Fibroblast of lung (primary cell): ENCODE data around the gene RHEBL1. TPM values are rescaled to one million over a fixed set of nuclear protein-coding genes. Genes with fewer than 3 reads are reported as not detected.
A peak's percentile ranks its signal among the peaks of the same experiment; 100 is the strongest.

Source experiments
- DNase-seq, 2 donors: peaks; one replicate each; pipeline versions ENCODE4 v3.0.0 to v3.0.0-alpha.2; 2010; ENCODE audit warnings: low read depth in 2 of 2
- H2AFZ ChIP-seq: 2 replicates; pipeline ENCODE4 v1.5.1; 2012; ENCODE audit warnings: low read length, control low read depth, inconsistent platforms
- H3K27ac ChIP-seq: 2 replicates; pipeline ENCODE4 v1.5.1; 2011; ENCODE audit warnings: low read length, control low read depth; ENCODE audit not compliant: insufficient read depth
- H3K27me3 ChIP-seq: 2 replicates; pipeline ENCODE4 v1.5.1; 2011; ENCODE audit warnings: mild to moderate bottlenecking, low read length; ENCODE audit not compliant: control insufficient read depth, insufficient read depth
- H3K36me3 ChIP-seq: 2 replicates; pipeline ENCODE4 v1.5.1; 2011; ENCODE audit warnings: low read length; ENCODE audit not compliant: control insufficient read depth, insufficient read depth
- H3K4me1 ChIP-seq: 2 replicates; pipeline ENCODE4 v1.5.1; 2011; ENCODE audit warnings: low read length; ENCODE audit not compliant: control insufficient read depth, insufficient read depth; ENCODE audit errors: extremely low read depth
- H3K4me2 ChIP-seq: 2 replicates; pipeline ENCODE4 v1.5.1; 2011; ENCODE audit warnings: low read length, control low read depth; ENCODE audit not compliant: insufficient read depth; ENCODE audit errors: extremely low read depth
- H3K4me3 ChIP-seq, 4 experiments: fragments of 200-600 bp in 1 of 4; sonication (generic) in 1 of 4; replicated peaks in 1 of 4; 2 replicates each; pipeline ENCODE4 v1.5.1; 2011 to 2016; ENCODE audit warnings: low read length in 4 of 4, low read depth in 3 of 4, mild to moderate bottlenecking in 3 of 4, control low read depth in 2 of 4, inconsistent platforms in 1 of 4, mixed read lengths in 1 of 4; ENCODE audit not compliant: insufficient read depth in 1 of 4; ENCODE audit errors: control extremely low read depth in 1 of 4
- H3K79me2 ChIP-seq: 2 replicates; pipeline ENCODE4 v1.5.1; 2012; ENCODE audit warnings: mild to moderate bottlenecking, low read length, inconsistent platforms; ENCODE audit not compliant: control insufficient read depth, insufficient read depth
- H3K9ac ChIP-seq: 2 replicates; pipeline ENCODE4 v1.5.1; 2011; ENCODE audit warnings: mild to moderate bottlenecking, low read length, control low read depth; ENCODE audit not compliant: insufficient read depth
- H3K9me3 ChIP-seq: 2 replicates; pipeline ENCODE4 v1.5.1; 2012; ENCODE audit warnings: low read depth, low read length; ENCODE audit not compliant: control insufficient read depth, insufficient read depth
- H4K20me1 ChIP-seq: 2 replicates; pipeline ENCODE4 v1.5.1; 2011; ENCODE audit warnings: low read length; ENCODE audit not compliant: control insufficient read depth, insufficient read depth; ENCODE audit errors: extremely low read depth
- CTCF ChIP-seq, 2 donors: IDR thresholded peaks in 1 of 2; conservative IDR thresholded peaks in 1 of 2; 1 replicate in 1 of 2; 2 replicates in 1 of 2; pipeline ENCODE4 v1.5.1; 2011 to 2012; ENCODE audit warnings: low read length in 2 of 2, control low read depth in 1 of 2, inconsistent platforms in 1 of 2, low read depth in 1 of 2, mild to moderate bottlenecking in 1 of 2
- EZH2 ChIP-seq: IDR thresholded peaks from 2 replicates; pipeline ENCODE4 v1.5.1; 2012; ENCODE audit warnings: low read length, control low read depth, mild to moderate bottlenecking; ENCODE audit errors: missing control alignments
- polyA plus RNA-seq, 2 donors: library from polyadenylated mRNA; depleted of rRNA in 1 of 2; stranded (reverse) in 1 of 2; unstranded in 1 of 2; fragments of >200 nt; gene quantifications; 2 replicates each; pipeline ENCODE4 v1.2.1, GENCODE V29; 2011 to 2012; ENCODE audit warnings: missing spikeins in 1 of 2
- total RNA-seq: library from RNA; depleted of rRNA; stranded (reverse); fragments of >200 nt; gene quantifications from 2 replicates; pipeline ENCODE4 v1.2.1, GENCODE V29; 2014

The RHEBL1 gene
- total and polyA plus RNA-seq, 2 donors (not counting 1 experiment from before 2014, with no cell fraction given): 0.33 to 0.41 TPM

GRCh38 chr12:49021292-49021915, 48.4 kb downstream of the RHEBL1 start:
- H3K4me1 ChIP-seq: no peaks in the 10 kb centered on the region
- H4K20me1 ChIP-seq: no peaks in the 10 kb centered on the region
- H3K79me2 ChIP-seq: peaks cover 11% of the 10 kb centered on the region
- H2AFZ ChIP-seq: no peak overlapping the region
- no peak for TF ChIP-seq EZH2
- TF ChIP-seq CTCF (conservative IDR thresholded peaks at IDR 0.05 in 1 of 2, IDR thresholded peaks at IDR 0.05 in 1 of 2; ENCODE audit: low read depth in 1 of 2, low read length in 2 of 2): no peak
- no peak overlapping the region for H3K27ac ChIP-seq
- no peak overlapping the region for H3K4me3 ChIP-seq
- H3K36me3 ChIP-seq: peaks cover 17% of the 10 kb centered on the region
- no peak overlapping the region for H3K4me2 ChIP-seq
- H3K27me3 ChIP-seq: no peaks in the 10 kb centered on the region
- no peak overlapping the region for H3K9ac ChIP-seq
- no peak for DNase-seq
- no peaks in the 10 kb centered on the region for H3K9me3 ChIP-seq

- DNase-seq: no peak
- Histone ChIP-seq H3K27ac (no peak overlapping the region), H4K20me1 (no peaks in the 10 kb centered on the region), H3K9me3 (no peaks in the 10 kb centered on the region), H3K4me1 (no peaks in the 10 kb centered on the region), H3K79me2 (peaks cover 15% of the 10 kb centered on the region), H3K36me3 (peaks cover 13% of the 10 kb centered on the region), H3K4me2 (no peak overlapping the region), H3K9ac (no peak overlapping the region), H3K27me3 (no peaks in the 10 kb centered on the region), H2AFZ (no peak overlapping the region), H3K4me3 (no peak overlapping the region)
- TF ChIP-seq EZH2 (no peak), CTCF (conservative IDR thresholded peaks at IDR 0.05 in 1 of 2, IDR thresholded peaks at IDR 0.05 in 1 of 2; ENCODE audit: low read depth in 1 of 2, low read length in 2 of 2) (no peak)
Measured at GRCh38 chr12:49020441-49020840, 49.3 kb downstream of the RHEBL1 start.

DNA sequence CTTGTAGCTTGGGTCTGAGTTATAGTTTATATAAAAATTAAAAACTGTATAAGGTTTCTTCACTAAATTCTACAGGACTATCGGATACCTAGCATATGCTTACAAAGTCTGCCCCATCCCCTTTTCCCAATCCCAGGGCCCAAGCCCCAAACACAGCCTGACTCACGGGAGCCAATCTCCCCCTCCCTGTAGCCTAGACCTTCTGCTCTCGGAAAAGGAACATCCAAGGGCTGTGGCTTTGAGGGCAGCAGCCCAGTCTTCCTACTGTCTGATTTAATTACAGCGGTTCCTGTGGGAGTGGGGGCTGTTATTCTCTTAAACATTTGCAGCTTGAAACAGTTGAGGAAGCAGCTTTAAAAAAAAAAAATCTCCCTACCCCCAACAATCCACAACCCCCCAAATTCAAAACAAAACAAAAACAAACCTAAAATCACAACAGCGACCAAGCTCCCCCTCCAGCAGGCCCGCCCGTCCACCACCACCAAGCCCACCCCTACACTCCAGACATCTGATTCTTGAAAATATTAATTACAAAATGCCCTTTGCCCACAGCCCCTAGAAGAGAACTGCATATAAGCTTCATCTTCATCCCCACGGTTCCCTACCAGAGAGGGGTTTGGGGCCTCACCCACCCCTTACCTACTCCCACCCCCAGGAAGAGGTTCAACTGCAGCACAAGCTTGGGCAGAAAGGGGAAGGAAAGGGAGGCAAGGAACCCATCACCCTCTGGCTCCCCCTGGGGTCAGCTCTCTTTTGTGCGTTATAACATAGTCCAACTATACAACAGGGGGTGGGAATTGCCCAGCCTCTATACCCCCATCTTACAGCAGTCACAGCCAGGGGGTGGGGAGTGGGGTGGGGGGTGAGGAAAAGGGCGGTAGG, 50.1 kb downstream of the RHEBL1 start:
- Histone ChIP-seq H3K79me2 (peaks cover 18% of the 10 kb centered on the region), H3K36me3 (peaks cover 11% of the 10 kb centered on the region), H3K27me3 (no peaks in the 10 kb centered on the region), H3K27ac (peak overlapping the region; percentile 96), H4K20me1 (no peaks in the 10 kb centered on the region), H2AFZ (no peak overlapping the region), H3K4me1 (no peaks in the 10 kb centered on the region), H3K4me2 (no peak overlapping the region), H3K4me3 (peak overlapping the region in 2 of 4 experiments; percentile 81 to 92), H3K9ac (no peak overlapping the region), H3K9me3 (no peaks in the 10 kb centered on the region)
- DNase-seq: peak; percentile 32 to 41
- TF ChIP-seq CTCF (conservative IDR thresholded peaks at IDR 0.05 in 1 of 2, IDR thresholded peaks at IDR 0.05 in 1 of 2; ENCODE audit: low read depth in 1 of 2, low read length in 2 of 2): peak; percentile 16 to 52
- TF ChIP-seq EZH2: no peak
